ENCODE measurements around the gene CALHM2. TPM values are rescaled to one million over a fixed set of nuclear protein-coding genes. Genes with fewer than 3 reads are reported as not detected.

The CALHM2 gene
- total RNA-seq, 1 experiment from 2014 or later = not detected

GRCh38 chr10:103467406-103467805 lies 15.2 kb upstream of the CALHM2 start:
- H2BK15ac ChIP-seq (ENCODE audit: low read depth, low read length) = no peak overlapping the region
- H3K36me3 Mint-ChIP-seq (ENCODE audit: insufficient read depth in 1 of 3, low read depth in 3 of 3) = no peaks in the 10 kb centered on the region
- H4K5ac ChIP-seq (ENCODE audit: insufficient read length, low read depth, low read length) = no peak overlapping the region
- H3K56ac ChIP-seq (ENCODE audit: insufficient read length, low read depth, low read length) = no peak overlapping the region
- H3K23ac ChIP-seq (ENCODE audit: insufficient read length, low read depth, low read length) = no peak overlapping the region
- no peak overlapping the region for H2BK5ac ChIP-seq (ENCODE audit: insufficient read length, low read length)
- no peak overlapping the region for H3T11ph ChIP-seq (ENCODE audit: low read length)
- TF ChIP-seq CTCF (conservative IDR thresholded peaks at IDR 0.05) = no peak
- no peak overlapping the region for H3K9ac ChIP-seq (ENCODE audit: extremely low read depth, insufficient read length, low read length)
- no peak overlapping the region for H3K27ac ChIP-seq (ENCODE audit: insufficient read length, low read depth, low read length)
- no peaks in the 10 kb centered on the region for H3K23me2 ChIP-seq (ENCODE audit: insufficient read length, low read depth, low read length, poor library complexity, severe bottlenecking)
- no peak overlapping the region for H3K18ac ChIP-seq (ENCODE audit: insufficient read length, low read depth, low read length)
- no peaks in the 10 kb centered on the region; the same call in 1 of the 2 replicates for H3K4me1 ChIP-seq (ENCODE audit: insufficient read depth, low read length)
- no peak overlapping the region for H3K4ac ChIP-seq (ENCODE audit: low read depth, low read length)
- no peaks in the 10 kb centered on the region for H3K9me3 Mint-ChIP-seq
- H2AK5ac ChIP-seq (ENCODE audit: insufficient read length, low read length) = no peak overlapping the region
- H4K91ac ChIP-seq (ENCODE audit: insufficient read length, low read depth, low read length) = no peak overlapping the region
- no peak for DNase-seq
- H3K4me2 ChIP-seq (ENCODE audit: insufficient read depth, insufficient read length, low read length) = no peak overlapping the region
- H3K4me1 Mint-ChIP-seq = peaks cover 14 to 15% of the 10 kb centered on the region in 2 experiments
- H2BK20ac ChIP-seq (ENCODE audit: low read depth, low read length, poor library complexity, severe bottlenecking) = no peak overlapping the region
- no peak overlapping the region for H4K8ac ChIP-seq (replicated peaks; ENCODE audit: insufficient read length, low read depth, low read length)
- no peak overlapping the region for H2BK120ac ChIP-seq (ENCODE audit: low read depth, low read length, poor library complexity, severe bottlenecking)
- H3K4me3 Mint-ChIP-seq = no peak overlapping the region
- H2BK12ac ChIP-seq (ENCODE audit: insufficient read length, low read depth, low read length) = no peak overlapping the region
- H3K9me3 ChIP-seq (ENCODE audit: control insufficient read depth, low read depth, low read length) = no peaks in the 10 kb centered on the region
- H3K14ac ChIP-seq (ENCODE audit: insufficient read depth, low read length) = no peak overlapping the region
- H3K79me1 ChIP-seq (ENCODE audit: insufficient read depth, low read depth, low read length, poor library complexity, severe bottlenecking) = no peaks in the 10 kb centered on the region
- H3K79me2 ChIP-seq (ENCODE audit: insufficient read depth, low read length) = no peaks in the 10 kb centered on the region
- H2AFZ ChIP-seq (ENCODE audit: low read length) = no peak overlapping the region
- H3K27me3 Mint-ChIP-seq (ENCODE audit: low read depth) = peaks cover 9% of the 10 kb centered on the region
- H3K27me3 ChIP-seq (ENCODE audit: insufficient read depth, low read length) = no peaks in the 10 kb centered on the region
- no peaks in the 10 kb centered on the region for H4K20me1 ChIP-seq (ENCODE audit: control insufficient read depth, insufficient read depth, insufficient read length)
- H3K27ac Mint-ChIP-seq = no peak overlapping the region
- WGBS (ENCODE audit: extremely low coverage, insufficient read length, low lambda C conversion rate) = no CpG with 5 or more reads among the region's 7 CpGs

All from H9 (cell line).